Activated T-cell treated with anti-CD3 and anti-CD28 coated beads for 48 hours (primary cell): ENCODE results near the gene HSD17B8.

Experiments used
- DNase-seq: peaks from one replicate; pipeline ENCODE4 v3.0.0-alpha.2; 2020; ENCODE audit warnings: low read depth

HSD17B8 gene

GRCh38 chr6:33191383-33192104, 12.9 kb upstream of the HSD17B8 start:
- no peak for DNase-seq

GRCh38 chr6:33192105-33192646, 12.3 kb upstream of the HSD17B8 start, which contains the start of gene COL11A2:
Gene COL11A2 (minus strand): TSS chr6:33192467. CDS start chr6:33192240, 227 bp downstream.
- DNase-seq, result no peak

DNA sequence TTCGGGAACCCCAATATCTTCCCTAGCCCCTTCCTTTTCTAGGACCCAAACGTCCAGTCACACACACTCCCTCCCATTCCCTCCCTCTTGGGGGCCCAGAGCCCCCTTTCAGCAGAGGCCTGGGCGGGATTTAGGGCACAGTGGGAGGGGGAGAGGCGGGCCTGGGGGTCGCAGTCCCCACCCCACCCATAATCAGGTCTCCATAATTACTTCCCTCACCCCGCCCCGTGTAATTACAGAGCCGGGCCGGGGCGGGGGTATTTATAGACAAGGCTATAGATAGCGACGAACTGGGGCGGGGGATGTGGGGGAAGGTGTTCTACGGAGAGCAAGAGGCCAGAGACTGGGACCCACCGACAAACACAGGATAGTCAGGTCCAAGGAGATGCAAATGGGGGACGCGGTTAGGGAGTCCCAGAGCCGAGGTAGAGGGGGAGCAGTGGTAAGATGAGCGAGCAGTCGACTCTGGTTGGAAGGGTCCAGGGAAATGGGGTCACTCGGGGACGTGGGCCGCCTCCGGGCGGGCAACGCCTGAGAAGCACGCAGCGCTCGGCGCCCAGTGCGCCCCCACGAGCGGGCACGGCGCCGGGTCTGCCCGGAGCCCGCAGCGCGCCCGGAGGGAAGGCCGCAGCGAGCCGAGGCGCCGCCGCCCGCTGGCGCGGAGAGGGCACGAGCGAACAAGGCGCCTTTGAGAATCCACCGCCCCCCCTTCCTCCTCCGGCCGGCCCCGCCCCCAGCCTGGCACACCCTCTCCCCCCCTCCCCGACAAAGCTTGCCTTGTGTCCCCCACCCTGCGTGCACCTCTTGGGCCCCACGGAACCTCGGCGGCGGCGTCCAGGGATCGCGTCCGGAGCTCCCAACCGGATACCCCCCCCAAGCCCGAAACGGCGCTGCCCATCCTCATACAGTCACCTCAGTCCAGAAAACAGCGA, 11.5 kb upstream of the HSD17B8 start:
- DNase-seq, result no peak

- no peak for DNase-seq
Measured at GRCh38 chr6:33193619-33194018, 10.8 kb upstream of the HSD17B8 start.

- DNase-seq, result no peak
Measured at GRCh38 chr6:33194431-33194979, 9.9 kb upstream of the HSD17B8 start.

- no peak for DNase-seq
Measured at GRCh38 chr6:33195304-33196165, 8.9 kb upstream of the HSD17B8 start.

GRCh38 chr6:33197431-33198048, 6.9 kb upstream of the HSD17B8 start:
- no peak for DNase-seq

- DNase-seq, result no peak
Measured at GRCh38 chr6:33198159-33198852, 6.1 kb upstream of the HSD17B8 start.

DNA sequence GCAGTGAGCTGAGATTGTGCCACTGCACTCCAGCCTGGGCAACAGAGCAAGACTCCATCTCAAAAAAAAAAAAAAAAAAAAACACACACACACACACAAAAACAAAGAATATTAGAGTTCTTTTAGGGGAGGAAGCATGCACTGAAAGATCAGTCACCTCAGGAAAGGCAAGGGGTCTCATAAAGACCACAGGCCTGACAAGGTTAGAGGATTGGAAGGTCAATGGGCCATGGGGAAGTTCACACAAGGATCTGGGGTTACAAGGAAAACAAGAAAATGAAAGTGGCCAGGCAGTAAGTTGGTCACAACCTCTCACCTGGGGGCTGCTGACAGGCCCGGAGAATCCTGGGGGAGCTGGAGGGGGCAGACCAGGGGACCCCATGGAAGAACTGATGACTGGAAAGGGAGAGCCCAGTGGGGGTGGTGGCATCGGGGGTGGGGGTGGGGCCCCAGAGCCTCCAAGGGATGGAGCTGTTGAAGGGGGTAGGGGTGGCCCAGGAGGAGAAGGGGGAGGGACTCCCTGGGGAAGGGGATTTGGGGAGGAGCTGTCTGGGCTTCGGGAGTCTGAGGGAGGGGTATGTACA, 5.5 kb upstream of the HSD17B8 start:
- DNase-seq, result no peak

DNA sequence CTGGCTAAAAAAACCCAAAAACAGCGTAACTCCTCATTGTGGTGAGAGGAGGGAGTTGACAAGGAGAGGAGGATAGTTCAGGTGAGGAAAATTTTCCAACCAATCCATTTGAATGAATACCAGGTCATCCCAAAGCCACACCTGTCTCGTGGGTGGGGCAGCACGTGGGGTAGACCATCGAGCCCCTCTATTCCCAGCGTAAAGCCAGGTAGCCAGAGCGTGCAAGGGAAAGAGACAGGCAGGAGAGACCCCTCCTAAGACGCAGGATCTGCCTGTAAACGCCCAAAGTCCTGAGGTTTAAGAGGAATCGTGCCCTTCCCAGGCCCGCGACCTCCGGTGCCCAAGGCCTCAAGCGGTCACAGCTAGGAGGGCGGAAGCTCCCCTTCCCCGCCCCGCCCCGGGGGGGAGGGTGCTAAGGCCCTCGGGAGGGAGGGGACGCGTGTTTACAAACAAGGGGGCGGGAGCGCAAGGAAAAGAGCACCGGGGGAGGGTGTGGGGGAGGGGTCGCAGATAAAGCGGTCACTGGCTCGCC, 4.7 kb upstream of the HSD17B8 start:
- no peak for DNase-seq

- peak; percentile 96 for DNase-seq
Measured at GRCh38 chr6:33200219-33201146, 4.0 kb upstream of the HSD17B8 start, which contains the start of the genes RXRB and SLC39A7. Gene RXRB (minus strand): TSS chr6:33200665. CDS start chr6:33200476, 189 bp downstream. Gene SLC39A7 (plus strand): TSS chr6:33200867. CDS start chr6:33201246, 379 bp downstream.

GRCh38 chr6:33201147-33201545, 3.3 kb upstream of the HSD17B8 start:
- no peak for DNase-seq

DNA sequence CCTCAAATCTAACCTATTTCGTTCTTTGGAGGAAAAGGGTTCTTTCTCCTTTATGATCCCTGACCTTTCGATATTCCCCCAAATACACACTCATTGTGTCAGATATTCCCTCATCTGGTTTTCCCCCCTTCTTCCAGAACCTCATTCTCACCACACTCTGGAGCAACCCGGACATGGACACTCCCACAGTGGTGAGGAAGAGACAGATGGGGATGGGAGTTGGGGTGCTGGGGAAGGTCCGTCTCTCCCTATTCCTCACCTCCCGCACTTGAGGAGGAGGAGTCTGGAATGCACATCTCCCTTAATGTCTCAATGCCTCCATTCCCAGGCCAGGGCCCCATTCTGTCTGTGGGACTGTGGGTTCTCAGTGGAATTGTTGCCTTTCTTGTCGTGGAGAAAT, 2.5 kb upstream of the HSD17B8 start:
- no peak for DNase-seq

GRCh38 chr6:33202799-33203198, 1.7 kb upstream of the HSD17B8 start:
- no peak for DNase-seq

DNA sequence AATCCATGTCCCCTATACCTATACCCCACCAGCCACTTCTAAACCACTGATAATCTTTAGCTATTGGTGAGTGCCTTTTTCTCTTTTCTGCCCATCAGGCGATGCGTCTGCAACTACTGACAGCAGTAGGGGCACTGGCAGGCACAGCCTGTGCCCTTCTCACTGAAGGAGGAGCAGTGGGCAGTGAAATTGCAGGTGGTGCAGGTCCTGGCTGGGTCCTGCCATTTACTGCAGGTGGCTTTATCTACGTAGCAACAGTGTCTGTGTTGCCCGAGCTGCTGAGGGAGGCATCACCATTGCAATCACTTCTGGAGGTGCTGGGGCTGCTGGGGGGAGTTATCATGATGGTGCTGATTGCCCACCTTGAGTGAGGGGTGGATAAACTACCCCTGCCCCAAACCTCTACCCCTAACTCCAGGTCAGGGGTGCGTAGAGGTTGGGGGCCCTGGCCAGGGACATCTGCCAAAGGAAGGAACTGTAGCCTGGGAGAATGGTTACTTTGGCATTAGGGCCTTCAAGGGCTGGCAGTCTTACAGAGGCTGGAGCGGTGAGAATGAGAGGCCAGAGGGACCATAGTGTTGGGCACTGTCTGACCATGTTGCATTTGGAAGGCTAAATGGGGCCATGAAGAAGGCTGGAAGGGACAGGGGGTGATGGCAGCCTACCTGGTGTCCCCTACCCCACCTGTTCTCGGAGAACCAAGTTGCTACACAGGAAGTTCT, 851 bp upstream of the HSD17B8 start:
- no peak for DNase-seq

DNA sequence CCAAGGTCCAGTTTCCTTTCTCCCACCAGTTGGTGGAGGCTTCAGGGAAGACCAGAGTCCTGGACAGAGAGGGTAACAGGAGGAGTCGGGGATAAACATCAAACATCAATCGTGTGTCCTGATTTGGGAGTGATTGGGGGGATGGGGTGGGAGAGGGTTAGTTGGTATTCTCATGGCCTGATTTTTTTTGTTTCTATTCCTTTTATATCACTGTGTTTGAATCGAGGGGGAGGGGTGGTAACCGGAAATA, 365 bp upstream of the HSD17B8 start:
- DNase-seq, result no peak

- peak; percentile 56 for DNase-seq
Measured at GRCh38 chr6:33205191-33206026, 954 bp downstream of the HSD17B8 start.
